ENCODE measurements around the gene RASGEF1C. TPM values are rescaled to one million over a fixed set of nuclear protein-coding genes. Genes with fewer than 3 reads are reported as not detected.

The RASGEF1C gene
- polyA plus RNA-seq, 1 donor, result 4.9 TPM

Other genes with a start within 250 kb of the RASGEF1C start
- gene RNF130, start 137.5 kb downstream of the RASGEF1C start, polyA plus RNA-seq (ENCODE audit: insufficient read length), result 41.8 TPM
- gene MAPK9, start 82.9 kb upstream of the RASGEF1C start, polyA plus RNA-seq (ENCODE audit: insufficient read length), result 32.2 TPM
- 10.8 TPM for gene GFPT2, start 144.1 kb upstream of the RASGEF1C start, polyA plus RNA-seq (ENCODE audit: insufficient read length)

Measured in hindlimb muscle (tissue), 1 donor.